Activated T-helper 17 cell treated with anti-CD3 and anti-CD28 coated beads, Interleukin-2, amount 50 U/mL, for 72 hours (primary cell): ENCODE results near the gene L3MBTL3. TPM values are rescaled to one million over a fixed set of nuclear protein-coding genes. Genes with fewer than 3 reads are reported as not detected.

Experiments used
- ATAC-seq: fragments of 150-1000 bp; cut with Tn5 transposase; replicated peaks from 2 replicates; pipeline ENCODE4 v1.10.0; 2021; ENCODE audit warnings: mild to moderate bottlenecking, moderate library complexity
- H3K27ac Mint-ChIP-seq: one replicate; pipeline ENCODE4 v1.8.0; 2022; ENCODE audit warnings: mixed read lengths
- H3K27me3 Mint-ChIP-seq: one replicate; pipeline ENCODE4 v1.8.0; 2022; ENCODE audit warnings: mixed read lengths
- H3K36me3 Mint-ChIP-seq: one replicate; pipeline ENCODE4 v1.8.0; 2022; ENCODE audit warnings: low read depth, mild to moderate bottlenecking, mixed read lengths
- H3K4me1 Mint-ChIP-seq: one replicate; pipeline ENCODE4 v1.8.0; 2022; ENCODE audit warnings: mixed read lengths
- H3K4me3 Mint-ChIP-seq: one replicate; pipeline ENCODE4 v1.8.0; 2022; ENCODE audit warnings: mild to moderate bottlenecking, mixed read lengths
- H3K9me3 Mint-ChIP-seq: one replicate; pipeline ENCODE4 v1.8.0; 2022; ENCODE audit warnings: mixed read lengths
- total RNA-seq, 2 donors: library from RNA; stranded (reverse); gene quantifications; one replicate each; pipeline ENCODE4 v1.2.3, GENCODE V29; 2022

Gene L3MBTL3
- total RNA-seq = 1 to 10 TPM; 4.4 to 5.9 TPM

GRCh38 chr6:130018292-130018743 lies at the start of gene L3MBTL3:
Gene L3MBTL3, plus strand, starts transcription at chr6:130018581. Its CDS starts 24,119 bp downstream, at chr6:130042700.
- peaks cover 13% of the 10 kb centered on the region for H3K4me1 Mint-ChIP-seq
- H3K27me3 Mint-ChIP-seq = no peaks in the 10 kb centered on the region
- peak within 1 kb of the TSS; percentile 99 for H3K4me3 Mint-ChIP-seq
- no peaks in the 10 kb centered on the region for H3K9me3 Mint-ChIP-seq
- H3K36me3 Mint-ChIP-seq = peaks cover 13% of the 10 kb centered on the region
- peak; percentile 83 for ATAC-seq
- H3K27ac Mint-ChIP-seq = peak within 1 kb of the TSS; percentile 97

GRCh38 chr6:129969064-129969463 lies 49.3 kb upstream of the L3MBTL3 start:
- ATAC-seq = no peak
- H3K9me3 Mint-ChIP-seq = no peaks in the 10 kb centered on the region
- H3K4me1 Mint-ChIP-seq = no peaks in the 10 kb centered on the region
- peaks cover 9% of the 10 kb centered on the region for H3K27me3 Mint-ChIP-seq
- H3K27ac Mint-ChIP-seq = no peak overlapping the region
- no peak overlapping the region for H3K4me3 Mint-ChIP-seq
- H3K36me3 Mint-ChIP-seq = no peaks in the 10 kb centered on the region

- no peak for ATAC-seq
These were observed 42.3 kb upstream of the L3MBTL3 start for GRCh38 chr6:129976110-129976509.

GRCh38 chr6:129978148-129978916 lies 40.0 kb upstream of the L3MBTL3 start:
- Mint-ChIP-seq H3K9me3 (peaks cover 9% of the 10 kb centered on the region), H3K4me1 (no peaks in the 10 kb centered on the region), H3K4me3 (no peak overlapping the region), H3K27me3 (peaks cover 4% of the 10 kb centered on the region), H3K36me3 (no peaks in the 10 kb centered on the region), H3K27ac (no peak overlapping the region)
- no peak for ATAC-seq

More at GRCh38 chr6:129976110-129976509, 42.3 kb upstream of the L3MBTL3 start:
- Mint-ChIP-seq H3K36me3 (no peaks in the 10 kb centered on the region), H3K4me3 (no peak overlapping the region), H3K27me3 (peaks cover 2% of the 10 kb centered on the region), H3K4me1 (no peaks in the 10 kb centered on the region), H3K27ac (no peak overlapping the region), H3K9me3 (peaks cover 9% of the 10 kb centered on the region)

- Mint-ChIP-seq H3K27me3 (peaks cover 4% of the 10 kb centered on the region), H3K4me3 (no peak overlapping the region), H3K27ac (no peak overlapping the region), H3K9me3 (peaks cover 8% of the 10 kb centered on the region), H3K4me1 (no peaks in the 10 kb centered on the region), H3K36me3 (no peaks in the 10 kb centered on the region)
- no peak for ATAC-seq
These were observed 37.6 kb upstream of the L3MBTL3 start for GRCh38 chr6:129980821-129981220.

GRCh38 chr6:129981598-129981997 lies 36.8 kb upstream of the L3MBTL3 start:
- no peak overlapping the region for H3K27ac Mint-ChIP-seq
- H3K4me3 Mint-ChIP-seq = no peak overlapping the region
- peaks cover 4% of the 10 kb centered on the region for H3K27me3 Mint-ChIP-seq
- no peak for ATAC-seq
- no peaks in the 10 kb centered on the region for H3K36me3 Mint-ChIP-seq
- no peaks in the 10 kb centered on the region for H3K4me1 Mint-ChIP-seq
- H3K9me3 Mint-ChIP-seq = peaks cover 6% of the 10 kb centered on the region

DNA sequence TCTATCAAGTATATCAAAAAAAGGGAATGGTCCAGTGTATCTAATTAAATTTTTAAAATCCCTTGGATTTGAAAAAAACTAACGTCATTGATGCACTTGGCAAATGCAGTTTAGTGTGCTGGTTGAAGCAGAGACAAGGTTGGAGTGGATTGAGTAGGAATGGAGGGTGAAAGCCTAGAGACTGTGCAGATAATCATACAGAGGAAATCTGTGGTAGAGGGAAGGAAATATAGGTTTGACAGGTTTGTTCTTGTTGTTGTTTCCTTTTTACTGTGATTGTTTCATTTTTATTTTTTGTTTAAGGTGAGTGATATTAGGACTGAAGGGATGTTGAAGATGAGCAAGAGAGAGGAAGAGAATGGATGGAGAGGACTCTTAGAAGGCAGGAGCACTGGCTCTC lies 29.0 kb upstream of the L3MBTL3 start:
- no peaks in the 10 kb centered on the region for H3K9me3 Mint-ChIP-seq
- H3K4me3 Mint-ChIP-seq = no peak overlapping the region
- no peaks in the 10 kb centered on the region for H3K27me3 Mint-ChIP-seq
- H3K4me1 Mint-ChIP-seq = peaks cover 10% of the 10 kb centered on the region
- H3K27ac Mint-ChIP-seq = peak overlapping the region; percentile 21
- no peaks in the 10 kb centered on the region for H3K36me3 Mint-ChIP-seq
- peak; percentile 75 for ATAC-seq

- H3K9me3 Mint-ChIP-seq = no peaks in the 10 kb centered on the region
- no peaks in the 10 kb centered on the region for H3K27me3 Mint-ChIP-seq
- no peak overlapping the region for H3K4me3 Mint-ChIP-seq
- no peak overlapping the region for H3K27ac Mint-ChIP-seq
- no peak for ATAC-seq
- H3K4me1 Mint-ChIP-seq = peaks cover 10% of the 10 kb centered on the region
- H3K36me3 Mint-ChIP-seq = no peaks in the 10 kb centered on the region
These were observed 25.5 kb upstream of the L3MBTL3 start for GRCh38 chr6:129992881-129993280.

DNA sequence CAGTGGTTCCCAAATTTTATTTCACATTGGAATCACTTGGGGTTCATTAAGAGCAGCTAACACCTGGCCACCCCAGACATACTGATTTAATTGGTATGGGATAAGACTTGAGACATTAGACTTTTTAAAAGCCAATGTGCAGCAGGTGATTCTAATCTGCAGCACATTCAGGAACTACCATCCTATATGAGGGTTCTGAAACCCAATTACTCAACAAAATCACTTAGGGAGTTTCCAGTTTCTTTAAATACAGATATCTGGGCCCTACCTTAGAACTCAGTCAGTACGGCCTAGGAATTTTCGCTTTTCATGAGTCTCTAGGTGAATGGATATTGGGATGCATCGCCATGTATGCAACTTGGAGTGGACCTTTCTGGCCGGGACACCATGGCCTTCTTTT lies 24.0 kb upstream of the L3MBTL3 start:
- ATAC-seq = no peak
- H3K36me3 Mint-ChIP-seq = no peaks in the 10 kb centered on the region

DNA sequence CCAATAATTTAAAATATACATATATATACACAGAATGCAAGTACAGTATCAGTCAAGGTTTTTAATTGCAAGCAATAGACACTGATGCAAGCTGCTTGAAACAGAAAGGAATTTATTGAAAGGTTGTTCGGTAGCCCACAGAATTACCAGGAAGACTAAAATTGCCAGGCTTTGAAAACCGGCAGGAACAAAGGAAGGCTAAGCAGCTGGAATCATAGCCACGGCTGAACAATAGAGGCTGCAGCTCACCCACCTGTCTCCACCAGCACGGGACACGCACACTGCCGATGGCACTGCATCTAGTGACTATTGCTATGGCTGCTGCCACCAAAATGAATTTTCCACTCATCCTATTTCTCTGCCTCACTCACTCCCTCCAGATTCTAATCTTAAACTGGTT lies 22.0 kb upstream of the L3MBTL3 start:
- no peak overlapping the region for H3K27ac Mint-ChIP-seq
- H3K9me3 Mint-ChIP-seq = no peaks in the 10 kb centered on the region
- no peaks in the 10 kb centered on the region for H3K36me3 Mint-ChIP-seq
- ATAC-seq = no peak
- H3K27me3 Mint-ChIP-seq = no peaks in the 10 kb centered on the region
- no peaks in the 10 kb centered on the region for H3K4me1 Mint-ChIP-seq
- no peak overlapping the region for H3K4me3 Mint-ChIP-seq

More for the DNA sequence above, 24.0 kb upstream of the L3MBTL3 start:
- no peak overlapping the region for H3K4me3 Mint-ChIP-seq
- no peaks in the 10 kb centered on the region for H3K27me3 Mint-ChIP-seq
- no peak overlapping the region for H3K27ac Mint-ChIP-seq
- H3K4me1 Mint-ChIP-seq = peaks cover 4% of the 10 kb centered on the region
- H3K9me3 Mint-ChIP-seq = no peaks in the 10 kb centered on the region

DNA sequence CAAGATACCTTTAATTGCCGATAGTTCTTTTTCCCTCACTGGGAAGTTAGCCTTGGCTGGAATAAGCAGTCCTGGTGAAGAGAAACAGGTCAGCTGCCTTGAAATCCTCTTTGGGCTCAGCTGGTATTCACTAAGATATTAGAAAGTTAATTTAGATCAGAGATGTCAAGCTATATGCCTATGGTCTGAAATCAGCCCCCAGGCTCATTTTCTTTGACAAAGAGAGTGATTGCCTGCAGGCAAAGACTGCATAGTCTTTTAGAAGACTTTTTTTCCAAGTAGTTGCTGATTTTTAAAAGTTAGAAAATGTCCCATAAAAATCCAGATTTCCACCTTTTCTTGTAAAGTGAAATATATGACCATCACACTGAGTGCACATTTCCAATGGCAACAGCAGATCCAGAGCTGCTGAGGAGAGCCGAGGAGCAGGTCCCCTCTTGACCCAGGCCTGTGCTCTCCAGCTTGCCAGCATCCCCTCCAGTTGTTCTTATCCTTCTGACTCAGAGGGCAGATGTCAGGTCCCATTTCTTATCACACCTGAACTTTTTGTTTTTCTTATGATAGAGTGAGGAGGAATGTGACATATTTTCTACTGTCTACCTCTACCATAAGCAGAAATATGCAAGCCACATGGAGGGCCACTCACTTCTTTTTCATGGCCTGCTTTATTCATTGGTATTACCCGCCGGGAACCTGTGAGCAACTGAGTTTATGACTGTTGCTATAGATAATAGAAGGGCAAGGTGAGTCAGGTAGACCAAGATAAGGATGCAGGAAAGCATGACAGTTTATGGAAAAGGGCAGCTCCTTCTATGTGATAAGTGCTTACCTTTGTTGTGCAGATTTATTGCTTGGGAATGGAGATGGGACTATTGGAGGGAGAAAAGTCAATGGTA lies 17.6 kb upstream of the L3MBTL3 start:
- H3K4me3 Mint-ChIP-seq = no peak overlapping the region
- peak; percentile 26 for ATAC-seq
- no peaks in the 10 kb centered on the region for H3K9me3 Mint-ChIP-seq
- peaks cover 3% of the 10 kb centered on the region for H3K27me3 Mint-ChIP-seq
- no peaks in the 10 kb centered on the region for H3K36me3 Mint-ChIP-seq
- no peaks in the 10 kb centered on the region for H3K4me1 Mint-ChIP-seq
- H3K27ac Mint-ChIP-seq = no peak overlapping the region

GRCh38 chr6:130008236-130008873 lies 10.0 kb upstream of the L3MBTL3 start:
- H3K27me3 Mint-ChIP-seq = peaks cover 9% of the 10 kb centered on the region
- no peak overlapping the region for H3K4me3 Mint-ChIP-seq
- H3K27ac Mint-ChIP-seq = no peak overlapping the region
- no peaks in the 10 kb centered on the region for H3K36me3 Mint-ChIP-seq
- ATAC-seq = no peak
- H3K4me1 Mint-ChIP-seq = no peaks in the 10 kb centered on the region
- H3K9me3 Mint-ChIP-seq = no peaks in the 10 kb centered on the region

- H3K27me3 Mint-ChIP-seq = peaks cover 9% of the 10 kb centered on the region
- ATAC-seq = no peak
- no peaks in the 10 kb centered on the region for H3K36me3 Mint-ChIP-seq
- H3K27ac Mint-ChIP-seq = no peak overlapping the region
- no peaks in the 10 kb centered on the region for H3K9me3 Mint-ChIP-seq
- no peaks in the 10 kb centered on the region for H3K4me1 Mint-ChIP-seq
- no peak overlapping the region for H3K4me3 Mint-ChIP-seq
These were observed 9.2 kb upstream of the L3MBTL3 start for GRCh38 chr6:130009146-130009545.

- ATAC-seq = no peak
- Mint-ChIP-seq H3K27ac (no peak overlapping the region), H3K36me3 (no peaks in the 10 kb centered on the region), H3K4me3 (no peak overlapping the region), H3K27me3 (peaks cover 6% of the 10 kb centered on the region), H3K4me1 (no peaks in the 10 kb centered on the region), H3K9me3 (no peaks in the 10 kb centered on the region)
These were observed 8.0 kb upstream of the L3MBTL3 start for GRCh38 chr6:130010387-130010786.
